A549 (cell line): ENCODE measurements around the gene MRPL58. TPM values are rescaled to one million over a fixed set of nuclear protein-coding genes. Genes with fewer than 3 reads are reported as not detected.
"Not testable (repeated sequence)": the region's sequence is repeated elsewhere in the genome, so short reads cannot be mapped to it uniquely, and the experiment has no call there.

ENCODE experiments used
- ATAC-seq, 2 experiments: fragments of 200-7000 bp in 1 of 2; fragments of >200 bp in 1 of 2; cut with Nextera tagmentation in 1 of 2; cut with Tn5 transposase in 1 of 2; 3 replicates each; pipeline versions ENCODE4 v1.8.0 to v1.9.1; 2018 to 2020; ENCODE audit warnings: mild to moderate bottlenecking in 1 of 2, moderate library complexity in 1 of 2
- CTCF ChIA-PET: fragments of 300-600 bp; sonication (Branson Sonifier 250); formaldehyde crosslinking; extraction: SDS; loops from one replicate; lab custom pipeline; 2021; ENCODE audit warnings: antibody characterized with exemption, inconsistent platforms; lab: Yijun Ruan, JAX
- POLR2A ChIA-PET: fragments of 350-600 bp; formaldehyde crosslinking; extraction: SDS; loops from one replicate; lab custom pipeline; 2021; ENCODE audit warnings: antibody characterized with exemption, inconsistent platforms; lab: Yijun Ruan, JAX
- DNase-seq, 2 experiments: peaks; one replicate each; pipeline versions ENCODE4 v3.0.0 to v3.0.0-alpha.2; 2011 to 2016; ENCODE audit warnings: low read depth in 1 of 2, low spot score in 1 of 2
- FAIRE-seq: peaks from 2 replicates; lab custom pipeline; 2011; peaks lifted over from hg19 to GRCh38; lab: Jason Lieb, UNC
- H3K27ac ChIP-seq, 2 experiments: fragments of >200 bp; sonication (Bioruptor Twin); formaldehyde crosslinking; 3 replicates each; pipeline ENCODE4 v1.5.1; 2016 to 2017
- H3K4me1 ChIP-seq: fragments of >200 bp; sonication (Bioruptor Twin); formaldehyde crosslinking; 3 replicates; pipeline ENCODE4 v1.6.1; 2016
- H3K4me2 ChIP-seq: fragments of >200 bp; sonication (Bioruptor Twin); formaldehyde crosslinking; 3 replicates; pipeline ENCODE4 v1.6.1; 2016
- H3K4me3 ChIP-seq: fragments of >200 bp; sonication (Bioruptor Twin); formaldehyde crosslinking; 3 replicates; pipeline ENCODE4 v1.5.1; 2016
- H3K9me3 ChIP-seq: fragments of >200 bp; sonication (Bioruptor Twin); formaldehyde crosslinking; 3 replicates; pipeline ENCODE4 v1.6.1; 2016
- ATOH8 ChIP-seq: fragments of 250-450 bp; sonication (Bioruptor Pico); IDR thresholded peaks from 2 replicates; pipeline ENCODE4 v1.5.0; 2020; ENCODE audit warnings: low read depth, mild to moderate bottlenecking, moderate library complexity
- EHMT2 ChIP-seq: fragments of 200-600 bp; sonication (generic); IDR thresholded peaks from 2 replicates; pipeline ENCODE4 v1.6.1; 2016; ENCODE audit warnings: antibody characterized with exemption, low read depth, mild to moderate bottlenecking, moderate library complexity
- ESRRA ChIP-seq: fragments of 150-350 bp; IDR thresholded peaks from 2 replicates; pipeline ENCODE4 v1.6.1; 2014; ENCODE audit warnings: mild to moderate bottlenecking, low read length, borderline replicate concordance
- FOSL2 ChIP-seq, 2 experiments: fragments of 450-650 bp in 1 of 2; fragments of >200 bp in 1 of 2; sonication (Bioruptor Twin) in 1 of 2; formaldehyde crosslinking; IDR thresholded peaks; 2 replicates each; pipeline versions ENCODE4 v1.5.0 to v1.6.1; 2016 to 2020; ENCODE audit warnings: mild to moderate bottlenecking in 1 of 2, moderate library complexity in 1 of 2
- GATA3 ChIP-seq: IDR thresholded peaks from 2 replicates; pipeline ENCODE4 v1.6.1; 2012; ENCODE audit warnings: borderline replicate concordance
- HDAC2 ChIP-seq: fragments of 200-600 bp; sonication (generic); IDR thresholded peaks from 2 replicates; pipeline ENCODE4 v1.6.1; 2016
- HOXA7 ChIP-seq: fragments of 250-450 bp; sonication (Bioruptor Pico); IDR thresholded peaks from 2 replicates; pipeline ENCODE4 v1.5.0; 2020; ENCODE audit warnings: mild to moderate bottlenecking, moderate library complexity
- HOXB5 ChIP-seq: fragments of 250-450 bp; sonication (Bioruptor Pico); IDR thresholded peaks from 2 replicates; pipeline ENCODE4 v1.5.0; 2020; ENCODE audit warnings: mild to moderate bottlenecking, moderate library complexity
- JUN ChIP-seq, 2 experiments: fragments of >200 bp; sonication (Bioruptor Twin); formaldehyde crosslinking; IDR thresholded peaks; 2 replicates in 1 of 2; 3 replicates in 1 of 2; pipeline ENCODE4 v1.6.1; 2016 to 2017
- JUNB ChIP-seq: fragments of >200 bp; sonication (Bioruptor Twin); formaldehyde crosslinking; IDR thresholded peaks from 2 replicates; pipeline ENCODE4 v1.6.1; 2016
- KDM1A ChIP-seq: fragments of 200-600 bp; sonication (generic); IDR thresholded peaks from 2 replicates; pipeline ENCODE4 v1.6.1; 2016; ENCODE audit warnings: low read depth, mild to moderate bottlenecking
- MAFK ChIP-seq: fragments of 450-650 bp; IDR thresholded peaks from 2 replicates; pipeline ENCODE4 v1.6.1; 2014; ENCODE audit not compliant: partially characterized antibody
- MAX ChIP-seq: IDR thresholded peaks from 2 replicates; pipeline ENCODE4 v1.6.1; 2012
- REST ChIP-seq: fragments of 200-600 bp; sonication (generic); IDR thresholded peaks from 2 replicates; pipeline ENCODE4 v1.6.1; 2016; ENCODE audit warnings: antibody characterized with exemption, mild to moderate bottlenecking, moderate library complexity
- TFCP2L1 ChIP-seq: fragments of 250-450 bp; sonication (Bioruptor Pico); IDR thresholded peaks from 2 replicates; pipeline ENCODE4 v1.5.0; 2021; ENCODE audit warnings: mild to moderate bottlenecking
- WGBS: methylation state at CpG from one replicate; pipeline ENCODE4 v1.1.6; 2017; ENCODE audit errors: missing lambda C conversion rate; 5-methylcytosine and 5-hydroxymethylcytosine counted together
- polyA plus RNA-seq, 4 experiments: library from polyadenylated mRNA; depleted of rRNA in 3 of 4; stranded (reverse); fragments of >200 nt; fragmentation: RNase III in 1 of 4; extraction: RNeasy Plus Mini Kit Qiagen cat#74134 plus additional on column Dnase treatment in 1 of 4; gene quantifications; 2 replicates in 3 of 4; 3 replicates in 1 of 4; pipeline ENCODE4 v1.2.3, GENCODE V29; 2011 to 2017

Gene MRPL58
- polyA plus RNA-seq, 2 of the 4 experiments (the other 2 are of a cell fraction): 89.4 to 127 TPM

GRCh38 chr17:75020331-75021110 lies 8.1 kb downstream of the MRPL58 start (continued):
- TF ChIP-seq HOXA7 (CRISPR knock-in tag): no peak
- no peak for TF ChIP-seq ESRRA
- no peak for TF ChIP-seq JUNB

GRCh38 chr17:75024686-75025397 lies 12.4 kb downstream of the MRPL58 start:
- TF ChIP-seq MAFK: peak; percentile 44
- no peak for TF ChIP-seq HOXB5 (CRISPR knock-in tag)
- ChIA-PET CTCF (interaction anchor here (1.0 to 5.2 kb wide), 8 partner anchors 9 to 177 kb away, joined by 3 to 45 read pairs (median 6); partner anchors contain the start of genes CDR2L, MRPL58 and OTOP2), POLR2A (interaction anchor here (1.2 to 4.4 kb wide), 2 partner anchors 13 to 53 kb away, joined by 4 to 19 read pairs; partner anchors contain the start of genes HID1 and MRPL58)
- H3K4me3 ChIP-seq: no peak overlapping the region
- no peak for FAIRE-seq
- peak in 1 of 2 experiments; percentile 67; a peak in 3 of 6 replicates for ATAC-seq
- no peak for DNase-seq
- 48% methylated on average over 10 of the region's 10 CpGs for WGBS
- H3K27ac ChIP-seq: no peak overlapping the region
- H3K4me2 ChIP-seq: no peak overlapping the region
- H3K9me3 ChIP-seq: no peaks in the 10 kb centered on the region
- H3K4me1 ChIP-seq: no peaks in the 10 kb centered on the region

GRCh38 chr17:75025398-75025734 lies 12.9 kb downstream of the MRPL58 start:
- not testable (repeated sequence) for H3K4me1 ChIP-seq, H3K27ac ChIP-seq, H3K4me2 ChIP-seq, DNase-seq, FAIRE-seq, H3K4me3 ChIP-seq, H3K9me3 ChIP-seq, ATAC-seq
- ChIA-PET CTCF (interaction anchor here (1.6 to 5.2 kb wide), 5 partner anchors 13 to 68 kb away, joined by 4 to 45 read pairs (median 27); partner anchors contain the start of genes CDR2L and MRPL58), POLR2A (interaction anchor here (4.4 kb wide), 1 partner anchor 13 kb away, joined by 19 read pairs; the partner anchor contains the start of gene MRPL58)
- 93% methylated on average over 9 of the region's 9 CpGs for WGBS

GRCh38 chr17:75026650-75027049 lies 14.2 kb downstream of the MRPL58 start:
- not testable (repeated sequence) for H3K27ac ChIP-seq, DNase-seq, H3K4me1 ChIP-seq, H3K9me3 ChIP-seq, FAIRE-seq, ATAC-seq, H3K4me2 ChIP-seq, H3K4me3 ChIP-seq
- 88% methylated on average over 2 of the region's 2 CpGs for WGBS
- POLR2A ChIA-PET: interaction anchor here (4.4 kb wide), 1 partner anchor 14 kb away, joined by 19 read pairs; the partner anchor contains the start of gene MRPL58
- CTCF ChIA-PET: interaction anchor here (1.3 to 6.2 kb wide), 7 partner anchors 14 to 69 kb away, joined by 3 to 56 read pairs (median 27); partner anchors contain the start of genes CDR2L and MRPL58

GRCh38 chr17:75030161-75030560 lies 17.7 kb downstream of the MRPL58 start:
- POLR2A ChIA-PET: no interaction called here
- no peak for DNase-seq
- no peak for FAIRE-seq
- Histone ChIP-seq H3K27ac (no peak overlapping the region), H3K9me3 (no peaks in the 10 kb centered on the region), H3K4me1 (peaks cover 9% of the 10 kb centered on the region; the same call in 1 of the 3 replicates), H3K4me3 (no peak overlapping the region)
- CTCF ChIA-PET: interaction anchor here (0.8 to 6.2 kb wide), 7 partner anchors 9 to 110 kb away, joined by 3 to 60 read pairs (median 7); partner anchors contain the start of gene MRPL58
- ATAC-seq: no peak
- TF ChIP-seq EHMT2 (no peak), KDM1A (no peak), ATOH8 (CRISPR knock-in tag) (no peak), GATA3 (no peak), MAX (no peak), REST (no peak), FOSL2 (IDR thresholded peaks at IDR 0.05) (no peak), FOSL2 (CRISPR knock-in tag; IDR thresholded peaks at IDR 0.05) (no peak), HOXA7 (CRISPR knock-in tag) (no peak), TFCP2L1 (CRISPR knock-in tag) (no peak), HDAC2 (no peak), JUN (IDR thresholded peaks at IDR 0.05) (no peak)
- TF ChIP-seq, all 56 proteins: peak for 0
- H3K4me2 ChIP-seq: no peak overlapping the region
- WGBS: 74% methylated on average over 8 of the region's 8 CpGs
